Naive thymus-derived CD4-positive, alpha-beta T cell (primary cell): ENCODE measurements around the gene TTC4. TPM values are rescaled to one million over a fixed set of nuclear protein-coding genes. Genes with fewer than 3 reads are reported as not detected.

ENCODE experiments used
- ATAC-seq: fragments of 150-1000 bp; cut with Tn5 transposase; 2 replicates; pipeline ENCODE4 v1.10.0; 2021; ENCODE audit warnings: mild to moderate bottlenecking, moderate library complexity
- CTCF ChIA-PET: fragments of 350-600 bp; sonication (Branson Sonifier 250); formaldehyde crosslinking; loops from one replicate; lab custom pipeline; 2021; ENCODE audit warnings: antibody characterized with exemption; lab: Charles Lee
- POLR2A ChIA-PET: fragments of 350-600 bp; sonication (Branson Sonifier 250); formaldehyde crosslinking; loops from one replicate; lab custom pipeline; 2021; ENCODE audit warnings: antibody characterized with exemption, inconsistent platforms; lab: Charles Lee
- DNase-seq, 9 donors: peaks; one replicate each; pipeline versions ENCODE4 v3.0.0 to v3.0.0-alpha.2; 2020 to 2022; ENCODE audit warnings: mixed read lengths in 1 of 9
- H3K27ac ChIP-seq: one replicate; pipeline ENCODE4 v1.7.0; 2013; ENCODE audit warnings: mild to moderate bottlenecking, low read depth, low read length, moderate library complexity
- H3K27me3 ChIP-seq, 2 donors: one replicate each; pipeline ENCODE4 v1.7.0; 2013; ENCODE audit warnings: low read length in 2 of 2, mild to moderate bottlenecking in 2 of 2, moderate library complexity in 2 of 2; ENCODE audit not compliant: control insufficient read depth in 2 of 2, insufficient read depth in 2 of 2
- H3K36me3 ChIP-seq, 3 experiments: 1 replicate in 2 of 3; 2 replicates in 1 of 3; pipeline ENCODE4 v1.7.0; 2013; ENCODE audit warnings: low read length in 3 of 3, mild to moderate bottlenecking in 3 of 3, moderate library complexity in 1 of 3; ENCODE audit not compliant: insufficient read depth in 3 of 3, control insufficient read depth in 2 of 3
- H3K4me1 ChIP-seq, 2 donors: one replicate each; pipeline ENCODE4 v1.7.0; 2013; ENCODE audit warnings: low read length in 2 of 2, mild to moderate bottlenecking in 2 of 2, moderate library complexity in 1 of 2; ENCODE audit not compliant: control insufficient read depth in 2 of 2, insufficient read depth in 2 of 2
- H3K4me3 ChIP-seq: 2 replicates; pipeline ENCODE4 v1.7.0; 2013; ENCODE audit warnings: mild to moderate bottlenecking, low read length
- H3K9me3 ChIP-seq, 3 experiments: 1 replicate in 2 of 3; 2 replicates in 1 of 3; pipeline ENCODE4 v1.7.0; 2013; ENCODE audit warnings: low read length in 3 of 3; ENCODE audit not compliant: control insufficient read depth in 2 of 3
- H3K27ac Mint-ChIP-seq, 9 donors: one replicate each; pipeline ENCODE4 v1.8.0; 2020 to 2022; ENCODE audit warnings: mixed read lengths in 9 of 9, mild to moderate bottlenecking in 8 of 9, moderate library complexity in 5 of 9, inconsistent platforms in 2 of 9
- H3K27me3 Mint-ChIP-seq, 5 donors: one replicate each; pipeline ENCODE4 v1.8.0; 2021 to 2022; ENCODE audit warnings: mixed read lengths in 5 of 5, mild to moderate bottlenecking in 1 of 5
- H3K36me3 Mint-ChIP-seq, 5 donors: one replicate each; pipeline ENCODE4 v1.8.0; 2020 to 2022; ENCODE audit warnings: mixed read lengths in 5 of 5, mild to moderate bottlenecking in 3 of 5, inconsistent platforms in 1 of 5
- H3K4me1 Mint-ChIP-seq, 7 donors: one replicate each; pipeline ENCODE4 v1.8.0; 2020 to 2022; ENCODE audit warnings: mixed read lengths in 7 of 7, mild to moderate bottlenecking in 3 of 7, inconsistent platforms in 1 of 7
- H3K4me3 Mint-ChIP-seq, 10 donors: one replicate each; pipeline ENCODE4 v1.8.0; 2020 to 2022; ENCODE audit warnings: mild to moderate bottlenecking in 10 of 10, mixed read lengths in 10 of 10, moderate library complexity in 6 of 10, inconsistent platforms in 2 of 10
- H3K9me3 Mint-ChIP-seq, 11 donors: one replicate each; pipeline ENCODE4 v1.8.0; 2020 to 2022; ENCODE audit warnings: mixed read lengths in 11 of 11, mild to moderate bottlenecking in 4 of 11, inconsistent platforms in 1 of 11, moderate library complexity in 1 of 11
- intact Hi-C, 2 donors: fragments of 100-400 bp; cut with micrococcal nuclease; formaldehyde crosslinking; loops; one replicate each; pipeline ENCODE4 v1.15.1; 2023
- polyA plus RNA-seq, 2 donors: library from polyadenylated mRNA; unstranded; fragments of 300-500 nt; fragmentation: Illumina TruSeq; gene quantifications; one replicate each; pipeline ENCODE4 v1.2.3, GENCODE V29; 2021
- total RNA-seq, 6 experiments: library from RNA in 5 of 6; stranded (reverse) in 5 of 6; gene quantifications; 1 replicate in 5 of 6; 2 replicates in 1 of 6; pipeline ENCODE4 v1.2.3 and lab custom pipeline; 2021 to 2026

Gene TTC4
- total and polyA plus RNA-seq, 7 experiments from 2014 or later = 11.6 to 27.4 (median 21.4) TPM

DNA sequence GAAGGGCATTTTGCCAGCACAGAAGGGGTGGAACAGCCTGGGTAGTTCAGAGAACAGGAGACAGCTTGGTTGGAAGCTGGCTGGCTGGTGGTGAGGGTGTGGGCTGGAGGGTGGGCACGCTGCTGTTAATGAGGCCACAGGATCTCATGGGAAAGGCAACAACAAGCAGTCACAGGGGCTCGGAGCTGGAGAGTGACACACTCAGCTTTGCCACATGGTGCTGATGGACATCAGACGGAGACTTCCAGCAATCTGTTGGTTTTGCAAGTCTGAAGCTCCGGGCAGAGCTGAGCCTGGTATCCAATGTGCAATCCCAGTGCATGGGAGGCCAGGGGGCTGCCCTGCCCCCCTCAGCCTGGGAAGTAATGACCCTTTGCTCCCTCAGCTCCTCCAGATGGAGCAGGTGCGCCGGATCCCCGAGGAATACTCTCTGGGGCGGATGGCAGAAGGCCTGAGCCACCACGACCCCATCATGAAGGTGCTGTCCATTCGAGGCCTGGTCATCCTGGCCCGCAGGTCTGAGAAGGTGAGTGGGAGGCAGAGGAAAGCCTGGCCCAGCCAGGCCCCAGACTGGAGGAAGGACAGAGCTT, 15.6 kb upstream of the TTC4 start:
- no peak overlapping the region for H3K27ac ChIP-seq
- Mint-ChIP-seq H3K9me3 (no peaks in the 10 kb centered on the region), H3K27me3 (peaks cover 0 to 16% (median 4%) of the 10 kb centered on the region in 5 donors), H3K36me3 (no peaks in the 10 kb centered on the region), H3K4me1 (peaks cover 0 to 3% (median 0%) of the 10 kb centered on the region in 7 donors), H3K27ac (no peak overlapping the region), H3K4me3 (no peak overlapping the region)
- H3K27me3 ChIP-seq = no peaks in the 10 kb centered on the region
- H3K4me1 ChIP-seq = no peaks in the 10 kb centered on the region
- intact Hi-C loops = no loop called here
- H3K4me3 ChIP-seq = no peak overlapping the region
- ChIA-PET POLR2A (no interaction called here), CTCF (no interaction called here)
- no peaks in the 10 kb centered on the region for H3K36me3 ChIP-seq
- ATAC-seq (no peak), DNase-seq (no peak)
- H3K9me3 ChIP-seq = no peaks in the 10 kb centered on the region

DNA sequence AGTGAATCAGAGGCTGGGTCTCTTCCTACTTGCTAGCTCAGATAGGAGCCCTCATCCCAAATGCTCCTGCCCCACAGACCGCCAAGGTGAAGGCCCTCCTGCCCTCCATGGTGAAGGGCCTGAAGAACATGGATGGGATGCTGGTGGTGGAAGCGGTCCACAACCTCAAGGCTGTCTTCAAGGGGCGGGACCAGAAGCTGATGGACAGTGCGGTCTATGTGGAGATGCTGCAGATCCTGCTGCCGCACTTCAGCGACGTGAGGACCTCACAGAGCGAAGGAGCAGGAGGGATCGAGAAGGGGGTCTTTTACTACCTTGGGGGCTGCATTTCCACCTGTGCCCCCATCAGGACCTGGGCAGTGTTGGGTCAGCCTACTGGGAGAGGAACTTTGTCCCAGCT, 14.6 kb upstream of the TTC4 start:
- Histone ChIP-seq H3K36me3 (no peaks in the 10 kb centered on the region), H3K9me3 (no peaks in the 10 kb centered on the region), H3K27ac (no peak overlapping the region), H3K4me1 (no peaks in the 10 kb centered on the region), H3K4me3 (no peak overlapping the region), H3K27me3 (no peaks in the 10 kb centered on the region)
- no peaks in the 10 kb centered on the region for H3K9me3 Mint-ChIP-seq
- peaks cover 0 to 3% (median 0%) of the 10 kb centered on the region in 7 donors for H3K4me1 Mint-ChIP-seq
- intact Hi-C loops = no loop called here
- no peak for DNase-seq
- H3K27me3 Mint-ChIP-seq = peaks cover 0 to 16% (median 4%) of the 10 kb centered on the region in 5 donors
- no peak overlapping the region for H3K27ac Mint-ChIP-seq
- H3K4me3 Mint-ChIP-seq = no peak overlapping the region
- no peak for ATAC-seq
- H3K36me3 Mint-ChIP-seq = no peaks in the 10 kb centered on the region
- POLR2A ChIA-PET = interaction anchor here (0.5 kb wide), 2 partner anchors 17 to 21 kb away, joined by 3 read pairs; no protein-coding TSS in a partner anchor
- CTCF ChIA-PET = interaction anchor here (0.7 kb wide), 1 partner anchor 1848 kb away, joined by 3 read pairs; no protein-coding TSS in a partner anchor

DNA sequence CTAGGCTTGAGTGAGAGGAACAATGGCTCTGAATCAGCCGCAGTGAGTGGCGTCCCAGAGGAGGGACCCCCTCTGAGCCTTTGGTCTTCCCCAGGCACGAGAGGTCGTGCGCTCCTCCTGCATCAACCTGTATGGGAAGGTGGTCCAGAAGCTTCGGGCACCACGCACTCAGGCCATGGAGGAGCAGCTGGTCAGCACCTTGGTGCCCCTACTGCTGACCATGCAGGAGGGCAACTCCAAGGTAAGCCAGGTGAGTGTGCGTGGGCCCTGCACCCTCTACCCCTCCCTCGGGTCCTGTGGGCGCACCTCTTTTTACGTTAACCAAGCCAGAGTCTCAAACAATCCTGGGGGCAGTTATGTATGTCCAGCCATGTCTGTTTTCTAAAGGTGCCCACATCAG, 13.7 kb upstream of the TTC4 start:
- POLR2A ChIA-PET = no interaction called here

GRCh38 chr1:54703471-54703870, 12.2 kb upstream of the TTC4 start:
- intact Hi-C loops = no loop called here
- Mint-ChIP-seq H3K27me3 (peaks cover 0 to 13% (median 7%) of the 10 kb centered on the region in 5 donors), H3K4me3 (no peak overlapping the region), H3K9me3 (no peaks in the 10 kb centered on the region), H3K27ac (no peak overlapping the region), H3K36me3 (no peaks in the 10 kb centered on the region), H3K4me1 (peaks cover 0 to 2% (median 0%) of the 10 kb centered on the region in 7 donors)
- no peak for DNase-seq
- H3K27ac ChIP-seq = no peak overlapping the region
- CTCF ChIA-PET = interaction anchor here (0.8 kb wide), 1 partner anchor 467 kb away, joined by 3 read pairs; no protein-coding TSS in a partner anchor
- H3K9me3 ChIP-seq = no peaks in the 10 kb centered on the region
- POLR2A ChIA-PET = no interaction called here
- no peaks in the 10 kb centered on the region for H3K27me3 ChIP-seq
- H3K4me3 ChIP-seq = no peak overlapping the region
- H3K36me3 ChIP-seq = no peaks in the 10 kb centered on the region
- no peak for ATAC-seq
- H3K4me1 ChIP-seq = no peaks in the 10 kb centered on the region

More for the DNA sequence above, 13.7 kb upstream of the TTC4 start:
- H3K27me3 ChIP-seq = no peaks in the 10 kb centered on the region
- no peak for ATAC-seq
- Mint-ChIP-seq H3K27me3 (peaks cover 0 to 16% (median 4%) of the 10 kb centered on the region in 5 donors), H3K4me1 (peaks cover 0 to 3% (median 0%) of the 10 kb centered on the region in 7 donors), H3K27ac (no peak overlapping the region), H3K4me3 (no peak overlapping the region), H3K36me3 (no peaks in the 10 kb centered on the region), H3K9me3 (no peaks in the 10 kb centered on the region)
- no peak overlapping the region for H3K4me3 ChIP-seq
- H3K4me1 ChIP-seq = no peaks in the 10 kb centered on the region
- DNase-seq = no peak
- H3K9me3 ChIP-seq = no peaks in the 10 kb centered on the region
- H3K27ac ChIP-seq = no peak overlapping the region
- no peaks in the 10 kb centered on the region for H3K36me3 ChIP-seq
- intact Hi-C loops = no loop called here
- CTCF ChIA-PET = no interaction called here

DNA sequence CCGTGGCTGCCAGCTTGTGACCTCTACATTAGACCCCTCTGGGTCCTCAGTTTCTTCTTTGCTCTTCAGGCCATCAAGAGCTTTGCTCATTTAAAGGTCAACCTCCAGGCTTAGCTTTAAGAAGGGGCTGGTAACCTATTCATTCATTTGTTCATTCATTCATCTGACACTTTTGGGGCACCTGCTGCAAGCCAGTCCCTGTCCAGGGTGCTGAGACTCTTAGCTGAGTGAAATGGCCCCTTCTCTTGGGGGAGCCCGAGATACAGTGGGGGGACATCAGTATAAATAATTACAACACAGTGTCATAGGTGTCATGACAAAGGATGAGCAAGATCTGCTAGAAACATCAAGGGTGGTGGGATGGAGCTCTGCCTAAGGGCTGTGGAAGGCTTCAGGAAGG, 10.5 kb upstream of the TTC4 start:
- H3K4me3 Mint-ChIP-seq = no peak overlapping the region
- H3K27me3 ChIP-seq = no peaks in the 10 kb centered on the region
- no peaks in the 10 kb centered on the region for H3K36me3 ChIP-seq
- peaks cover 0 to 8% (median 6%) of the 10 kb centered on the region in 5 donors for H3K27me3 Mint-ChIP-seq
- DNase-seq (no peak), ATAC-seq (no peak)
- POLR2A ChIA-PET = no interaction called here
- CTCF ChIA-PET = interaction anchor here (0.7 kb wide), 1 partner anchor 123 kb away, joined by 3 read pairs; no protein-coding TSS in a partner anchor
- H3K27ac Mint-ChIP-seq = no peak overlapping the region
- H3K4me1 ChIP-seq = no peaks in the 10 kb centered on the region
- H3K9me3 ChIP-seq = no peaks in the 10 kb centered on the region
- no peaks in the 10 kb centered on the region for H3K9me3 Mint-ChIP-seq
- H3K4me1 Mint-ChIP-seq = peaks cover 0 to 2% (median 0%) of the 10 kb centered on the region in 7 donors
- no peaks in the 10 kb centered on the region for H3K36me3 Mint-ChIP-seq
- intact Hi-C loops = no loop called here
- H3K4me3 ChIP-seq = no peak overlapping the region
- no peak overlapping the region for H3K27ac ChIP-seq

DNA sequence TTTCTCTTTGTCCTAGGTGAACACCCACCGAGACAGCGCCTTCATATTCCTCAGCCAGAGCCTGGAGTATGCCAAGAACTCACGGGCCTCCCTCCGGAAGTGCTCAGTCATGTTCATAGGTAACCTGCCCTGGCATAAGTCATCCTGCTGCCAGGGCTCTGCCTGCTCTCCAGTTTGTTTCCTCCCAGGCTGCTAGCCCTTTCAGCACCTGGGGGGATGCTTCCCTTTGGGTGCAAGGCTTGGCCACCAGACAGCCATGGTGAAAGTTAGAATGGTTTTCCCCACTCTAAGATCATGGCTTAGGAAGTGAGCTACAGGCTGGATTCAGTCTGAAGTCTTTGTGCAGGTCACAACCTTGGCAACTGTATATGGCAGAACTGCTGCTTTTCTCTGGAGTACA, 9.2 kb upstream of the TTC4 start:
- Mint-ChIP-seq H3K4me3 (no peak overlapping the region), H3K27me3 (peaks cover 0 to 8% (median 6%) of the 10 kb centered on the region in 5 donors), H3K36me3 (no peaks in the 10 kb centered on the region), H3K4me1 (peaks cover 0 to 2% (median 0%) of the 10 kb centered on the region in 7 donors), H3K9me3 (no peaks in the 10 kb centered on the region), H3K27ac (no peak overlapping the region)
- Histone ChIP-seq H3K27me3 (no peaks in the 10 kb centered on the region), H3K4me3 (no peak overlapping the region), H3K27ac (no peak overlapping the region), H3K36me3 (no peaks in the 10 kb centered on the region), H3K9me3 (no peaks in the 10 kb centered on the region), H3K4me1 (no peaks in the 10 kb centered on the region)
- DNase-seq = no peak
- ChIA-PET POLR2A (interaction anchor here (0.6 kb wide), 1 partner anchor 311 kb away, joined by 3 read pairs; no protein-coding TSS in a partner anchor), CTCF (no interaction called here)
- intact Hi-C loops = no loop called here
- ATAC-seq = no peak

- intact Hi-C loops = no loop called here
- Mint-ChIP-seq H3K4me1 (no peaks in the 10 kb centered on the region), H3K27ac (no peak overlapping the region), H3K27me3 (peaks cover 0 to 7% (median 3%) of the 10 kb centered on the region in 5 donors), H3K4me3 (no peak overlapping the region), H3K9me3 (no peaks in the 10 kb centered on the region), H3K36me3 (no peaks in the 10 kb centered on the region)
- Histone ChIP-seq H3K4me1 (no peaks in the 10 kb centered on the region), H3K36me3 (no peaks in the 10 kb centered on the region), H3K9me3 (no peaks in the 10 kb centered on the region), H3K4me3 (no peak overlapping the region), H3K27me3 (no peaks in the 10 kb centered on the region), H3K27ac (no peak overlapping the region)
- ATAC-seq = no peak
- CTCF ChIA-PET = no interaction called here
- POLR2A ChIA-PET = no interaction called here
- no peak for DNase-seq
These were observed 7.3 kb upstream of the TTC4 start for GRCh38 chr1:54708385-54708784.
